IMR-90 (cell line): ENCODE data around the gene TM9SF4. TPM values are rescaled to one million over a fixed set of nuclear protein-coding genes. Genes with fewer than 3 reads are reported as not detected.
A peak's percentile ranks its signal among the peaks of the same experiment; 100 is the strongest.

Source experiments
- ATAC-seq: fragments of 200-7000 bp; cut with Tn5 transposase; 2 replicates; pipeline ENCODE4 v1.9.1; 2020; ENCODE audit warnings: low read depth, mild to moderate bottlenecking, moderate library complexity
- BruUV-seq: library from RNA; stranded (reverse); fragments of 400-500 nt; replicated peaks from 2 replicates; lab custom pipeline; 2021; lab: Mats Ljungman, UMichigan
- CTCF ChIA-PET: fragments of 300-600 bp; formaldehyde crosslinking; extraction: SDS; loops from one replicate; lab custom pipeline; 2021; ENCODE audit warnings: antibody characterized with exemption; lab: Yijun Ruan, JAX
- POLR2A ChIA-PET: fragments of 300-600 bp; sonication (Branson Sonifier 250); formaldehyde crosslinking; loops from one replicate; lab custom pipeline; 2022; ENCODE audit warnings: antibody characterized with exemption; ENCODE audit not compliant: unreplicated experiment; lab: Charles Lee
- DNase-seq: peaks from one replicate; pipeline ENCODE4 v3.0.0; 2013
- H2AFZ ChIP-seq: replicated peaks from 2 replicates; pipeline ENCODE3; 2013; ENCODE audit warnings: low read length, mild to moderate bottlenecking; ENCODE audit not compliant: poor library complexity
- H2AK5ac ChIP-seq: 2 replicates; pipeline ENCODE4 v1.6.1; 2013; ENCODE audit warnings: low read depth, low read length, inconsistent platforms
- H2AK9ac ChIP-seq: replicated peaks from 2 replicates; pipeline ENCODE3; 2013; ENCODE audit warnings: mild to moderate bottlenecking, low read depth, low read length, moderate library complexity; ENCODE audit not compliant: poor library complexity
- H2BK120ac ChIP-seq: 2 replicates; pipeline ENCODE4 v1.6.1; 2013; ENCODE audit warnings: low read depth, low read length, inconsistent platforms
- H2BK15ac ChIP-seq: 3 replicates; pipeline ENCODE4 v1.6.1; 2013; ENCODE audit warnings: low read depth, low read length, inconsistent platforms
- H2BK20ac ChIP-seq: 2 replicates; pipeline ENCODE4 v1.6.1; 2013; ENCODE audit warnings: low read depth, mild to moderate bottlenecking, inconsistent platforms, low read length, moderate library complexity
- H2BK5ac ChIP-seq: 2 replicates; pipeline ENCODE4 v1.6.1; 2013; ENCODE audit warnings: mild to moderate bottlenecking, low read depth, low read length, inconsistent platforms; ENCODE audit not compliant: poor library complexity, severe bottlenecking
- H3K14ac ChIP-seq: replicated peaks from 2 replicates; pipeline ENCODE4 v1.6.1; 2013; ENCODE audit warnings: low read depth, low read length, inconsistent platforms
- H3K18ac ChIP-seq: 2 replicates; pipeline ENCODE4 v1.6.1; 2013; ENCODE audit warnings: low read depth, low read length, control low read depth
- H3K23ac ChIP-seq: 2 replicates; pipeline ENCODE4 v1.6.1; 2013; ENCODE audit warnings: low read depth, low read length, inconsistent platforms
- H3K27ac ChIP-seq: 2 replicates; pipeline ENCODE4 v1.5.1; 2013; ENCODE audit warnings: mild to moderate bottlenecking, control low read depth, low read length; ENCODE audit not compliant: insufficient read depth
- H3K27me3 ChIP-seq: 2 replicates; pipeline ENCODE4 v1.6.1; 2013; ENCODE audit warnings: low read length; ENCODE audit not compliant: control insufficient read depth, insufficient read depth
- H3K36me3 ChIP-seq: 2 replicates; pipeline ENCODE4 v1.6.1; 2013; ENCODE audit warnings: low read length, mixed read lengths; ENCODE audit not compliant: control insufficient read depth, insufficient read depth
- H3K4ac ChIP-seq: 2 replicates; pipeline ENCODE4 v1.6.1; 2013; ENCODE audit warnings: low read depth, low read length, inconsistent platforms
- H3K4me1 ChIP-seq: 2 replicates; pipeline ENCODE4 v1.6.1; 2013; ENCODE audit warnings: low read length, mixed read lengths; ENCODE audit not compliant: control insufficient read depth, insufficient read depth
- H3K4me2 ChIP-seq: 2 replicates; pipeline ENCODE4 v1.6.1; 2013; ENCODE audit warnings: low read depth, mild to moderate bottlenecking, control low read depth, low read length, moderate library complexity
- H3K4me3 ChIP-seq: 2 replicates; pipeline ENCODE4 v1.5.1; 2013; ENCODE audit warnings: low read depth, mild to moderate bottlenecking, control low read depth, low read length, moderate library complexity; ENCODE audit not compliant: insufficient read depth
- H3K56ac ChIP-seq: 2 replicates; pipeline ENCODE4 v1.6.1; 2013; ENCODE audit warnings: low read length, inconsistent platforms; ENCODE audit not compliant: insufficient read depth; ENCODE audit errors: extremely low read depth
- H3K79me1 ChIP-seq, 2 experiments: 2 replicates each; pipeline ENCODE4 v1.6.1; 2013; ENCODE audit warnings: low read length in 2 of 2, inconsistent platforms in 1 of 2, low read depth in 1 of 2
- H3K9ac ChIP-seq: 2 replicates; pipeline ENCODE4 v1.6.1; 2013; ENCODE audit warnings: low read depth, low read length, control low read depth
- H3K9me1 ChIP-seq: 2 replicates; pipeline ENCODE4 v1.6.1; 2013; ENCODE audit warnings: low read length, inconsistent platforms; ENCODE audit not compliant: insufficient read depth
- H3K9me3 ChIP-seq: 2 replicates; pipeline ENCODE4 v1.6.1; 2013; ENCODE audit warnings: low read length; ENCODE audit not compliant: control insufficient read depth, insufficient read depth
- H4K20me1 ChIP-seq: 2 replicates; pipeline ENCODE4 v1.6.1; 2013; ENCODE audit warnings: low read length, inconsistent platforms; ENCODE audit not compliant: insufficient read depth
- H4K5ac ChIP-seq: 2 replicates; pipeline ENCODE4 v1.6.1; 2013; ENCODE audit warnings: mild to moderate bottlenecking, low read depth, low read length, control low read depth
- H4K8ac ChIP-seq, 2 experiments: 2 replicates each; pipeline ENCODE4 v1.6.1; 2013; ENCODE audit warnings: low read depth in 2 of 2, low read length in 2 of 2, control low read depth in 1 of 2, inconsistent platforms in 1 of 2
- H4K91ac ChIP-seq: 2 replicates; pipeline ENCODE4 v1.6.1; 2013; ENCODE audit warnings: low read depth, low read length, inconsistent platforms; ENCODE audit not compliant: insufficient read depth
- CEBPB ChIP-seq: IDR thresholded peaks from 2 replicates; pipeline ENCODE4 v1.6.1; 2012; ENCODE audit warnings: low read depth, low read length, improper control_type of control experiment
- FOS ChIP-seq: fragments of 150-350 bp; IDR thresholded peaks from 2 replicates; pipeline ENCODE4 v1.6.1; 2016; ENCODE audit warnings: low read depth, low read length
- WGBS, 2 experiments: methylation state at CpG; one replicate each; pipeline versions ENCODE4 v1.1.5 to v1.1.7; 2013; ENCODE audit warnings: missing lambda C conversion rate in 2 of 2; ENCODE audit not compliant: insufficient read length in 1 of 2; ENCODE audit errors: extremely low coverage in 2 of 2; 5-methylcytosine and 5-hydroxymethylcytosine counted together
- dilution Hi-C: fragments of 300-500 bp; cut with HindIII; formaldehyde crosslinking; loops from one replicate; pipeline ENCODE4 v1.14.3; 2018; ENCODE audit warnings: low sequenced_read_pairs; ENCODE audit not compliant: unreplicated experiment
- in situ Hi-C: fragments of 300-500 bp; cut with MboI; formaldehyde crosslinking; loops from 3 replicates; pipeline ENCODE4 v1.14.3; 2019; ENCODE audit warnings: low sequenced_read_pairs, inconsistent platforms, mixed read lengths
- intact Hi-C: fragments of 100-400 bp; cut with micrococcal nuclease; formaldehyde crosslinking; loops from 2 replicates; pipeline ENCODE4 v1.10.0; 2022
- polyA plus RNA-seq, 3 experiments: library from polyadenylated mRNA; depleted of rRNA; stranded (reverse); fragments of >200 nt; gene quantifications; 2 replicates each; pipeline ENCODE4 v1.2.3, GENCODE V29; 2012; ENCODE audit warnings: low replicate concordance in 1 of 3
- total RNA-seq: library from RNA; depleted of rRNA; stranded (reverse); fragments of >200 nt; gene quantifications from 2 replicates; pipeline ENCODE4 v1.2.3, GENCODE V29; 2012

Gene TM9SF4
- total and polyA plus RNA-seq, 2 of the 4 experiments (the other 2 are of a cell fraction): 35.3 to 59.1 TPM

DNA sequence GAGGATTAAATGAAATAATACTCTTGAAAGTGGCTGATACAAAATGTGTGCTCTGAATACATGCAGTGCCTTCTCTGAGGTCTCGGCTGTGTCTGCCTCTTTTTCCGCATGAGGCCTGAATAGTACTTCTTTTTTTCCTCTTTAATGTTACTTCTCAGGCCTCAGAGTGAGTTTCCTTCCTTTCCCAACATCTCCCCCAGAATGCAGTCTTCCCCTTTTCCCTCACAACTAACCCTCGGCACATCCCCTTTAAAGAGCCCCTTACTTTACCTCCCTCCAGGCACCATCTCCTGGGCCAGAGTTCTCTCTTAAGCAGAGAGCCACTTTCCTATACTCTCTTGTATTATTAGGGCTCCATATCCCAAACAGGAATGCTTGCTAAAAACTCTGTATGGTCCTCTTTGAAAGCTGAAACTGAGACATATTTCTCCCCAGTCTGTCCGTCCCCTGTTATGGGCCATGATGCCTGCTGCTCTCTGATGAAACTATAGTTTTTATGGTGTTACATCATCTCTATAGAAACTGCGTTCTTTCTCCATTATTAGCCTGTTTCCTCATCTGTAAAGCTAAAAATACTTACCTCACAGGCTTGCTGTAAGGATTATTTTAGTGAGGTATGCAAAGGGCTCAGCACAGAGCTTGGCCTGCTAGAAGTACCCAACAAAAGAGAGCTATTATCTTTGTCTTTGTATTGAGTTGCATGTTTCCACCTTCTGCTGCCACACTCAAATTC, 95.8 kb downstream of the TM9SF4 start:
- peak; percentile 41 for DNase-seq
- in situ Hi-C loops: no loop called here
- peaks cover 23% of the 10 kb centered on the region for H3K4me1 ChIP-seq

More for the DNA sequence above, 95.8 kb downstream of the TM9SF4 start:
- H4K91ac ChIP-seq: no peak overlapping the region
- H3K4me2 ChIP-seq: 0 out of 2 replicates have a peak overlapping the region, but pooled peaks have one; percentile 18
- no peak overlapping the region for H3K4ac ChIP-seq
- ChIA-PET POLR2A (no interaction called here), CTCF (no interaction called here)
- H4K8ac ChIP-seq: 0 out of 4 replicates have a peak overlapping the region, but pooled peaks of 1 of the 2 experiments have one; percentile 13
- H2BK20ac ChIP-seq: no peak overlapping the region
- H2AK5ac ChIP-seq: no peak overlapping the region
- H3K56ac ChIP-seq: no peak overlapping the region
- peak overlapping the region; percentile 32; the same call in 1 of the 2 replicates for H3K23ac ChIP-seq
- intact Hi-C loops: loop anchor here (5.0 kb wide), 1 partner anchor 383 kb away; no protein-coding TSS in a partner anchor
- BruUV-seq: no TSS peak
- TF ChIP-seq CEBPB (peak; percentile 53; the same call in 1 of the 2 replicates), FOS (no peak)
- no peak overlapping the region for H2AFZ ChIP-seq
- peaks cover 30% of the 10 kb centered on the region for H3K9me1 ChIP-seq
- no peak overlapping the region for H2BK5ac ChIP-seq
- H3K36me3 ChIP-seq: peaks cover 19% of the 10 kb centered on the region
- no peak overlapping the region for H3K14ac ChIP-seq
- H3K27me3 ChIP-seq: no peaks in the 10 kb centered on the region
- no peak overlapping the region for H3K27ac ChIP-seq
- H4K20me1 ChIP-seq: peaks cover 43% of the 10 kb centered on the region
- no peak overlapping the region for H2AK9ac ChIP-seq
- peak overlapping the region; percentile 23; the same call in 1 of the 2 replicates for H3K9ac ChIP-seq
- H3K79me1 ChIP-seq: peaks cover 66 to 94% of the 10 kb centered on the region in 2 experiments
- 94% methylated on average over 2 of the region's 5 CpGs; no CpG with 5 or more reads in 1 of the 2 experiments for WGBS, 2 experiments
- no peak for ATAC-seq
- no peak overlapping the region for H3K4me3 ChIP-seq
- no peak overlapping the region for H2BK15ac ChIP-seq
- H3K18ac ChIP-seq: no peak overlapping the region
- no peak overlapping the region for H4K5ac ChIP-seq
- H2BK120ac ChIP-seq: no peak overlapping the region
- dilution Hi-C loops: no loop called here
- no peaks in the 10 kb centered on the region for H3K9me3 ChIP-seq
